SH-SY5Y (cell line): ENCODE results near the gene MACROH2A2.

Experiments
- GATA2 ChIP-seq: IDR thresholded peaks from 2 replicates; pipeline ENCODE4 v1.6.1; 2011; ENCODE audit warnings: mild to moderate bottlenecking, low read depth, low read length
- GATA3 ChIP-seq: IDR thresholded peaks from 2 replicates; pipeline ENCODE4 v1.6.1; 2011; ENCODE audit warnings: low read depth, mild to moderate bottlenecking, low read length, moderate library complexity

Gene MACROH2A2

GRCh38 chr10:70130878-70131559, 78.4 kb downstream of the MACROH2A2 start:
- TF ChIP-seq GATA2, result no peak
- TF ChIP-seq GATA3, result no peak

GRCh38 chr10:70131560-70131937, 78.9 kb downstream of the MACROH2A2 start:
- no peak for TF ChIP-seq GATA3
- no peak for TF ChIP-seq GATA2

- TF ChIP-seq GATA2 (no peak), GATA3 (no peak)
Measured at GRCh38 chr10:70132098-70133029, 79.7 kb downstream of the MACROH2A2 start, which contains the start of gene AIFM2. TSS of gene AIFM2 (minus strand) at chr10:70132825. CDS start at chr10:70124084, 8,741 bp downstream.

- TF ChIP-seq GATA3 (no peak), GATA2 (no peak)
Measured at GRCh38 chr10:70135046-70135445, 82.4 kb downstream of the MACROH2A2 start.

GRCh38 chr10:70135684-70136083, 83.0 kb downstream of the MACROH2A2 start:
- no peak for TF ChIP-seq GATA2
- TF ChIP-seq GATA3, result no peak

- no peak for TF ChIP-seq GATA2
- TF ChIP-seq GATA3, result no peak
Measured at GRCh38 chr10:70137135-70137534, 84.5 kb downstream of the MACROH2A2 start.

- no peak for TF ChIP-seq GATA2
- TF ChIP-seq GATA3, result no peak
Measured at GRCh38 chr10:70137927-70138883, 85.6 kb downstream of the MACROH2A2 start.

- TF ChIP-seq GATA2 (no peak), GATA3 (no peak)
Measured at GRCh38 chr10:70139151-70139996, 86.7 kb downstream of the MACROH2A2 start.

GRCh38 chr10:70139997-70140250, 87.3 kb downstream of the MACROH2A2 start:
- TF ChIP-seq GATA2 (no peak), GATA3 (no peak)

- no peak for TF ChIP-seq GATA2
- no peak for TF ChIP-seq GATA3
Measured at GRCh38 chr10:70140297-70140696, 87.7 kb downstream of the MACROH2A2 start.

- no peak for TF ChIP-seq GATA3
- TF ChIP-seq GATA2, result no peak
Measured at GRCh38 chr10:70142555-70142954, 89.9 kb downstream of the MACROH2A2 start.

- no peak for TF ChIP-seq GATA3
- no peak for TF ChIP-seq GATA2
Measured at GRCh38 chr10:70144372-70145110, 91.9 kb downstream of the MACROH2A2 start.

GRCh38 chr10:70145166-70145665, 92.6 kb downstream of the MACROH2A2 start:
- TF ChIP-seq GATA2 (no peak), GATA3 (no peak)
